ENCODE measurements around the gene MESP2. TPM values are rescaled to one million over a fixed set of nuclear protein-coding genes. Genes with fewer than 3 reads are reported as not detected.

The MESP2 gene
- total and polyA plus RNA-seq, 2 of the 13 experiments (the other 11 are each of a cell fraction or from before 2014, with no cell fraction given), result not detected

DNA sequence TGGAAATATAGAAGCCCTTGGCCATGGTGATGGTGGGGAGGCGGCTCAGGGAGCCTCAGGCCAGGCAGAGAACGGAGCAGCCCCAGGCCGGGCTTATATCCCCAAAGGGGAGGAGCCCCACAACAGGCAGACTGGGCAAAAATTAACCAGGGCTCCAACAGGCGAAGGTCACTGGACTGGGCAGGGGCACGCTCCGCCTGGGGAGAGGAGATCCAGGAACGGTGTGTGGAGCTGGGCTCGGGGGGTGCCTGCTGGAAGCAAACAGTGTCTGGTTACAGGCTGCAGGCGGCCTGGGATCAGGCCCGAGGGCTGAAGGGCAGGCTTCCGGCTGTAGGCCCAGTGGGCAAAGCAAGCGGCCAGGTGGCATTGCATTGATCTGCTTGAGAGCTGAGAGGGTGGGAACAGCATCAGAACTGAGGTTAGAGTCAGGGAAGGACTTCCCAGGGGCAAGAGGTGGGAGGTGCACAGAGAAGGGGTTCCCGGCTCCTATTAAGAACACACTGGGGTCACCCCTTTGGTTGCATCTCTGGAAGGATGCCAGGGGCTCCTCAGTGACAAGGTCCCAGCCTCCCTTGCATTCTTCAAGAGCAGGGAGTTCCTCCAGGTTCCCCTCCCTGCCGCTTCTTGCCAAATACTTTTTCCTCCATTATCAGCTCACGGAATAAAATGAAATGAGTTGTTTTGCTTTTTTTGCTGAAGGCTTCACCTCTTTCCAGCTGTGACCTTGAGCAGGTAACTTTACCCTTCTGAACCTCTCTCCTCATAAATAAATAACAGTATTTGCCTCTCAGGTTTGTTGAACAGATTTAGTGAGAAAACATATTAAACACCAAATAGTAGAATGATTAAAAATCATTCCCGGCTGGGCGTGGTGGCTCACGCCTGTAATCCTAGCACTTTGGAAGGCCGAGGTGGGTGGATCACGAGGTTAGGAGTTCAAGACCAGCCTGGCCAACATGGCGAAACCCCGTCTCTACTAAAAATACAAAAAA is 30.7 kb downstream of the MESP2 start (continued):
- TF ChIP-seq, protein P1, sequence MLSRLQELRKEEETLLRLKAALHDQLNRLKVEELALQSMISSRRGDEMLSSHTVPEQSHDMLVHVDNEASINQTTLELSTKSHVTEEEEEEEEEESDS (CRISPR knock-in tag; IDR thresholded peaks at IDR 0.05; ENCODE audit: borderline replicate concordance), result 0 out of 2 replicates have a peak, but pooled peaks have one; percentile 47
- TF ChIP-seq RNF2 (conservative IDR thresholded peaks at IDR 0.05; ENCODE audit: low read depth), result no peak
- TF ChIP-seq SP1 (IDR thresholded peaks at IDR 0.05), result no peak
- peak; percentile 45; the same call in 1 of the 2 replicates for TF ChIP-seq SP1 (CRISPR knock-in tag; IDR thresholded peaks at IDR 0.05)
- no peak for TF ChIP-seq MYNN (CRISPR knock-in tag; IDR thresholded peaks at IDR 0.05; ENCODE audit: low read depth)
- no peak for TF ChIP-seq ZNF781 (CRISPR knock-in tag; IDR thresholded peaks at IDR 0.05; ENCODE audit: borderline replicate concordance, not compliant biosample characterization)
- peak; percentile 83; the same call in 1 of the 2 replicates for TF ChIP-seq ZBTB25 (CRISPR knock-in tag; IDR thresholded peaks at IDR 0.05)
- TF ChIP-seq SATB2 (CRISPR knock-in tag; IDR thresholded peaks at IDR 0.05), result 0 out of 2 replicates have a peak, but pooled peaks have one; percentile 26
- TF ChIP-seq ATRX (CRISPR knock-in tag; IDR thresholded peaks at IDR 0.05; ENCODE audit: borderline replicate concordance), result no peak
- no peak for TF ChIP-seq NRL (CRISPR knock-in tag; IDR thresholded peaks at IDR 0.05; ENCODE audit: borderline replicate concordance)
- TF ChIP-seq, protein P2, sequence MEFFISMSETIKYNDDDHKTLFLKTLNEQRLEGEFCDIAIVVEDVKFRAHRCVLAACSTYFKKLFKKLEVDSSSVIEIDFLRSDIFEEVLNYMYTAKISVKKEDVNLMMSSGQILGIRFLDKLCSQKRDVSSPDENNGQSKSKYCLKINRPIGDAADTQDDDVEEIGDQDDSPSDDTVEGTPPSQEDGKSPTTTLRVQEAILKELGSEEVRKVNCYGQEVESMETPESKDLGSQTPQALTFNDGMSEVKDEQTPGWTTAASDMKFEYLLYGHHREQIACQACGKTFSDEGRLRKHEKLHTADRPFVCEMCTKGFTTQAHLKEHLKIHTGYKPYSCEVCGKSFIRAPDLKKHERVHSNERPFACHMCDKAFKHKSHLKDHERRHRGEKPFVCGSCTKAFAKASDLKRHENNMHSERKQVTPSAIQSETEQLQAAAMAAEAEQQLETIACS (CRISPR knock-in tag; IDR thresholded peaks at IDR 0.05), result no peak
- no peak; the same call in 1 of the 2 replicates for TF ChIP-seq ZNF205 (CRISPR knock-in tag; IDR thresholded peaks at IDR 0.05)
- peak; percentile 88 for TF ChIP-seq TBX2 (CRISPR knock-in tag; IDR thresholded peaks at IDR 0.05; ENCODE audit: borderline replicate concordance)
- TF ChIP-seq HMGXB3 (CRISPR knock-in tag; IDR thresholded peaks at IDR 0.05; ENCODE audit: borderline replicate concordance), result no peak; the same call in 1 of the 2 replicates
- TF ChIP-seq, protein P3, sequence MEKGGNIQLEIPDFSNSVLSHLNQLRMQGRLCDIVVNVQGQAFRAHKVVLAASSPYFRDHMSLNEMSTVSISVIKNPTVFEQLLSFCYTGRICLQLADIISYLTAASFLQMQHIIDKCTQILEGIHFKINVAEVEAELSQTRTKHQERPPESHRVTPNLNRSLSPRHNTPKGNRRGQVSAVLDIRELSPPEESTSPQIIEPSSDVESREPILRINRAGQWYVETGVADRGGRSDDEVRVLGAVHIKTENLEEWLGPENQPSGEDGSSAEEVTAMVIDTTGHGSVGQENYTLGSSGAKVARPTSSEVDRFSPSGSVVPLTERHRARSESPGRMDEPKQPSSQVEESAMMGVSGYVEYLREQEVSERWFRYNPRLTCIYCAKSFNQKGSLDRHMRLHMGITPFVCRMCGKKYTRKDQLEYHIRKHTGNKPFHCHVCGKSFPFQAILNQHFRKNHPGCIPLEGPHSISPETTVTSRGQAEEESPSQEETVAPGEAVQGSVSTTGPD (CRISPR knock-in tag; IDR thresholded peaks at IDR 0.05), result no peak
- TF ChIP-seq ZNF558 (CRISPR knock-in tag; IDR thresholded peaks at IDR 0.05; ENCODE audit: borderline replicate concordance), result no peak
- peak; percentile 85; the same call in 1 of the 2 replicates for TF ChIP-seq KAT7 (CRISPR knock-in tag; IDR thresholded peaks at IDR 0.05; ENCODE audit: borderline replicate concordance)
- peak; percentile 54; the same call in 1 of the 2 replicates for TF ChIP-seq SMAD3 (CRISPR knock-in tag; IDR thresholded peaks at IDR 0.05)
- TF ChIP-seq ZNF260 (CRISPR knock-in tag; IDR thresholded peaks at IDR 0.05; ENCODE audit: borderline replicate concordance, low read depth), result no peak
- TF ChIP-seq ZNF616 (CRISPR knock-in tag; IDR thresholded peaks at IDR 0.05; ENCODE audit: low read depth), result 0 out of 2 replicates have a peak, but pooled peaks have one; percentile 57
